Stimulated activated CD4-positive, alpha-beta T cell treated with anti-CD3 and anti-CD28 coated beads, TNF-alpha, amount 100 ng/mL, for 1 hour (primary cell): Measurements from ENCODE around the gene SPACA5.
A peak's percentile ranks its signal among the peaks of the same experiment; 100 is the strongest.
"Not testable (repeated sequence)": the region's sequence is repeated elsewhere in the genome, so short reads cannot be mapped to it uniquely, and the experiment has no call there.

Experiments used
- DNase-seq, 3 donors: peaks; one replicate each; pipeline ENCODE4 v3.0.0-alpha.2; 2020; ENCODE audit warnings: low read depth in 3 of 3, low spot score in 1 of 3

The SPACA5 gene

DNA sequence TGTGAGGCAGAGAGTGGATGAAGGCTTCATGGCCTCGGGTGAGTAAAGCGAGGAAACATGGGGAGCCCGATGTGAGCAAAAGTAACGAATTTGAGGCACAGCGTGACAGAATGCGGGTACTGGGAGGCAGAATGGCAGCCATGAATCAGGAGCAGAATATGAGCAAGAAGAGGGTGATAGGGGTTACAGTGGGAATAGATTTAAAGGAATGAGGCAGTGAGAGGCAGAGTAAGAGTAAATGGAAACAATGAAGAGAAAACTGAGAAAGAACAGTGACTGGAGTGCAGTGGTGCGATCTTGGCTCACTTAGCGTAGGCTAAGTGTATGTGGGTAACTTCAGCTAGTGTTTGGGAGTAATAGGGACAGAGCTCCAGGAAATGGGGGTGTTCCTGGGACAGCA is at the start of gene SPACA5:
Gene SPACA5, plus strand, starts transcription at position 301 of the 400 bp plus-strand sequence. CDS start 815 bp downstream, outside the sequence.
- DNase-seq, result not testable (repeated sequence)

DNA sequence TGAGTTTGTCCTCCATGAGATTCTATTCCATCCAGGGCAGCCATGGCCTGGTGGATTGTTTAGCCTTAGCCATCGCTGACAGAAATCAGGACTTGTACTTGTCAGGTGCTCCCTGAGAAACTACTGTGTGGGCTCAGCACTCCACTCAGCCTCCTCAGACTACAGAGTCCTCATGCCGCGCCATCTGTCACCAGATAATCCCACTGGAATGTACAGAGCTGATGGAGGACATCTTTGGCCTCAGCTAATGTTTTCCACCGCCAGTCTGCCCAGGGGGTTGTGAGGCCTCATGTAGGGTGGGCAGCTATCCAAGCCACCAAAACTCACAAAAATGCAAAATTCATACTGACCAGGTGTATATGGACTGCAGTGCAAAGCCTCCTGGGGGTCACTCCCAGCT is 48.6 kb upstream of the SPACA5 start:
- DNase-seq, result not testable (repeated sequence)

DNA sequence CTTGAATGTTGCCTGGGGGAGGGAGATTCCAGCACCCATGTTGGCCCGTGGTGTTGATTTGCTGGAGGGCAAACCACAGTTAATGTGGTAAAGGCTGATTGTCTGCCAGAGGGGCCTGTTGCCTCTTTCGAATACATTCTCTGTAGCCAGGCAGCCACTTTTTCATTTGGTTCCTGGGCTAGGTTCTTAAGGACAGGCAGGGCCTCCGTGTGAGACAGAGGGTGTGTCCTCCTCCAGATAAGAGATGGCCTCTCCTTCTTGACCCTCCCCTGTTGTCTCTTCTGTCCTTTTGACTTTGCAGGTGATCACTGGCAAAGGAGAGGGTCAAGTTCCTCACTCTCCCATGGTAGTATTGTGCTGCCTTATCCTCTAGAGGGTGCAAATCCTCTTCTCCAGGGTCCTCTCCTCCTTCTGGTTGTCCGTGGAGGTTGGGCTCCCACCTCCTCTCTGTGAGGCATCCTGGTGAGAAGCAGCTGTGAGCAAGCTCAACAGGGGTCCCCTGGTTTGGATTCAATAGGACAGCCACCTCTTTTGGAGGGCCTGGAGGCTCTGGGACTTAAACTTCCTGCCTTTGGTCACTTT is 47.9 kb upstream of the SPACA5 start:
- DNase-seq, result no peak

DNA sequence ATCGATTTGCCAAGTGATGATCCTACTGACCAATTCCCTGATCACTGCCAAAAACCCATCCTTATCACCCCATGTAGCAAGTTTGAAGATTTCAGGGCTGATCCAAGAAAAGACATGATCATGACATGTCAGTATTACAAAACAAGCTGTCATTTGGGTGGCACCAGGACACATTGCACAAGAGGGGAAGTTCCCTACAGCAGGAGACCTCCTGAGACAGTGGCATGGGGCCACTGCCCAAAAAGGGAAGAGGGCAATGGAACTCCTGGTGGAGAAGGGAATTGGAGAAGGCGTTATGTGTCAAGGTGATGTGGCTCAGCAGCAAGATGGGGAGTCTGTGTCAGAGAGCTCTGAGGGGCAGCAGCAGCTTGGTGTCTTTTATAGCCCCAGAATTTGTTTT is 46.4 kb upstream of the SPACA5 start:
- no peak for DNase-seq

DNA sequence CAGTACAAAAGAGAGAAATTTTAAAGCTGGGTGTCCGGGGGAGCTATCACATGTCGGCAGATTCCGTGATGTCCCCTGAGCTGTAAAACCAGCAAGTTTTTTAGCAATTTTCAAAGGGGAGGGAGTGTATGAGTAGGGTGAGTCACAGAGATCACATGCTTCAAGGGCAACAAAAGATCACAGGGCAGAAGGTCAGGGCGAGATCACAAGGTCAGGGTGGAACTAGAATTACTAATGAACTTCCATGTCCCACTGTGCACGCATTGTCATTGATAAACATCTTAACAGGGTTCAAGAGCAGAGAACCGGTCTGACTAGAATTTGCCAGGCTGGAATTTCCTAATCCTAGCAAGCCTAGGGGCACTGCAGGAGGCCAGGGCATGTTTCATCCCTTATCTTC is 45.0 kb upstream of the SPACA5 start:
- DNase-seq, result not testable (repeated sequence)

DNA sequence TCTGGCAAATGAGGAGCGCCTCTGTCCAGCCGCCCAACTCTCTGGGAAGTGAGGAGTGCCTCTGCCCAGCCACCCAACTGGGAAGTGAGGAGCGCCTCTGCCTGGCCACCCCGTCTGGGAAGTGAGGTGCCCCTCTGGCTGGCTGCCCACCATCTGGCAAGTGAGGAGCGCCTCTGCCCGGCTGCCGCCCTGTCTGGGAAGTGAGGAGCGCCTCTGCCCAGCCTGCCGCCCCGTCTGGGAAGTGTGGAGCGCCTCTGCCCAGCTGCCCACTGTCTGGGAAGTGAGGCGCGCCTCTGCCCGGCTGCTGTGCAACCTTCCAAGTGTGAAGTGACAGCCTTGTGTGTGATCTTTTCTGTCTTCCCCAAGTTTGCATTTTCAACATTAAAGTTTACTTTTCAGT is 41.3 kb upstream of the SPACA5 start:
- DNase-seq, result not testable (repeated sequence)

DNA sequence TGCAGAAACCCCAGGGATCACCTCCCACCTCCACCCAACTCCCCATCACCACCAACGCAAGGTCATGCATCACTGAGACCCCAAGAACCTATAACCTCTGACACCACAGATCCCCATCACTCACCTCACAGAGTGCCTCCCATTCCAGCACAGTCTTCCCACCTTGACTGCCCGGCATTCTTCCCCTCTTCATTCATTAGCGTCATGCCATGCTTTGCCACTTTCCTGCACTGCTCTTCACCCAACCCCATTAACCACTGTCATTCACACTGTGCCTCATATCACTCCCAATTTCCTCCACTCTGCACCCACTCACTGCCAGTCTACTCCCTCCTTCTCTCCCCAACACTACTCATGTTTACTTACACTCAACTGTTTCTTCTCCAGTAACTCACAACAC is 33.6 kb upstream of the SPACA5 start:
- DNase-seq, result no peak

DNA sequence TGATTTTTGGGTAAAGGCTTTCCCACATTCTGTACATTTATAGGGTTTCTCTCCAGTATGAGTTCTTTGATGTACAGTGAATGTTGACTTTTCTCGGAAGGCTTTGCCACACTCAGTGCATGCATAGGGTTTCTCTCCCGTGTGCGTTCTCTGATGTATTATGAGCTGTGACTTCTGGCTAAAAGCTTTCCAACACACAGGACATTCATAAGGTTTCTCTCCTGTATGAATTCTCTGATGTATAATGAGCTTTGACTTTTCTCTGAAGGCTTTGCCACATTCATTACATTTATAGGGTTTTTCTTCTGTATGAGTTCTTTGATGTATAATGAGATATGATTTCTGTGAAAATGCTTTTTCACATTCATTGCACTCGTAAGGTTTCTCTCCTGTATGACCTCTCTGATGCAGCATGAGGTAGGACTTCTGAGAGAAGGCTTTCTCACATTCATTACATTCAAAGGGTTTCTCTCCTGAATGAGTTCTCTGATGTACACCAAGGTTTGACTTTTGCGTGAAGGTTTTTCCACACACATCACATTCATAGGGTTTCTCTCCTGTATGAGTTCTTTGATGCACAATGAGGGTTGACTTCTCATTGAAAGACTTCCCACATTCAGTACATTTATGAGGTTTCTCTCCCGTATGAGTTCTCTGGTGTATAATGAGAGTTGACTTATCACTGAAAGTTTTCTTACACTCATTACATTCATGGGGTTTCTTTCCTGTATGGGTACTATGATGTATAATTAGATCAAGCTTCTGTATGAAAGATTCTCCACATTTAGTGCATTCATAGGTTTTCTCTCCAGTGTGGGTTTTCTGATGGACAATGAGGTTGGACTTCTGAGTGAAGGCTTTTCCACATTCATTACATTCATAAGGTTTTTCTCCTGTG is 30.3 kb upstream of the SPACA5 start:
- DNase-seq, result no peak

DNA sequence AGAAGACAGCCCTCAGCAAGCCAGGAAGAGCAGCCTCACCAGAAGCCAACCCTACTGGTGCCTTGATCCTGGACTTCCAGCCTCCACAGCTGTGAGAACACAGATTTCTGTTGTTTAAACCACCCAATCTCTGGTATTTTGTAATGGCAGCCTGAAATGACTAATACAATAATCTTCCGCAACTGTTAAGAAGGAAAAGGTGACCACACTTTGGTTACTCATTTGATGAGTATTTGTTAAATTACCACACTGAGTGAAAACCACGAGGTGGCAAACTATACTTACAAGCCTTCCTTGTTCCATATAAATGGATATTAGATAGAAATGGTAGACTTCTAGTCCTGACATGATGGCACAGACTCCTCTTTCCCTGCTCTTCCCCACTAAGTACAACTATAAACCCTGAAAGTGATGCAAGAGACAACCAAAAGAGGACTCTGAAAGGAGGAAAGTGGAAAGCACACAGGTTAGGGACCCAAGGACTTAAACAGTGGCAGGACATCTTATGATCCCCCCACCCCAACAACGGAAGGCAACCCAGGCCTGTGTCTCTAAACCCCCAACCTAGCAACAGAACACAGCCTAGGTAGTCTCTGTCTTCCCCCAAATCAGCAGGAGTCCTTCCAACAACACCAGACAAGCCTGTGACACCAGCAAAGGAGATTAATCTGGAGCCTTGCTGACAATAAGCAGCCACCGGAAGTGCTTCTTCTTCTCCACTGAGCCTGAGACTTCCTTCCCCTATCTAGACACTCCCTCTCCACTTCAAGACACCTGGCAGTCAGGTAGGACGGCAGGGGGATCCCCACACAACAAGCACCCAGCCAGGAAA is 15.3 kb upstream of the SPACA5 start:
- no peak for DNase-seq

DNA sequence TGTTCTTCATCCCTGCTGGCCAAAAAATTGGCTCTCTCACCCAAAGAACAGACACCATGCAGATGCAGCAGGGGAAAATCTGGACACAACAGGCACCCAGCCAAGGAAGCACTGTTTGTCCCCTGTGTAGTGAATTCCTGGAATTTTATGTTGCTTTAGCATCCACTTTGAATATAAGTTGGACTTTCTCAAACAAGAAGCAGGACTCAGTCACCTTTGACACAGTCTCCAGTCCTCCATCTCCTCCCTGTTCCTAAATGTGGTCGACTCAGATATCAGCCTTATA is 14.8 kb upstream of the SPACA5 start:
- DNase-seq, result no peak

DNA sequence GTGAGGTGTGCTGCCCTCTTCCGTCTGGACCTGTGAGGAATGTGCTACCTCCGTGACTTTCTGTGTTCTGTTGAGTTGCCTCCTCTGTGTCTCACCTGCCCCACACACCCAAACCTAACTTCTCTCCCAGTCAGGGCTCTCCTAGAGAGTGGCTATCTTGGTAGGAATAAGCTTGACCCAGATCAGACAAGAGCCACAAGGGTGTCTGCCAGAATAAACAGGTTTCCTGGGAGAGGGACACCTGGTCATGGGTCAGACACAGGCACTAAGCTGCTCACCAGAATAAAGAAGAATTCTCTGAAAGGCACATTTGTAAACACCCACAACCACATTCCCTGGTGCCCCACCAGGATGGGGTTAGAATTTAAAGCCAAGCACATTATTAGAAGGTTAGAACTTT is 14.1 kb upstream of the SPACA5 start:
- no peak for DNase-seq

DNA sequence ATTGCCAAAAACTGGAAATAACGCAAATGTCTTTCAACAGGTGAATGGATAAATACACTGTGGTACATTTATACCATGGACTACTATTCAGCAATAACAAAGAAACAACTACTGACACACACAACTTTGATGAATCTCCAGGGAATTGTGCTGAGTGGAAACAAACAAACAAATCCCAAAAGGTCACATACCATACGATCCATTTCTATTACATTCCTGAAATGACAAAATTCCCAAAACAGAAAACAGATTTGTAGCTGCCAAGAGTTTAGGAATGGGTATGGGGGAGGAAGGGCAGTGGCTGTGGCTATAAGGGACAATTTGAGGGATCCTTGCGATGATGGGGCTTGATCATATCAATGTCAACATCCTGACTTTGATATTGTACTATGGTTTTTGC is 5.5 kb upstream of the SPACA5 start:
- no peak for DNase-seq

DNA sequence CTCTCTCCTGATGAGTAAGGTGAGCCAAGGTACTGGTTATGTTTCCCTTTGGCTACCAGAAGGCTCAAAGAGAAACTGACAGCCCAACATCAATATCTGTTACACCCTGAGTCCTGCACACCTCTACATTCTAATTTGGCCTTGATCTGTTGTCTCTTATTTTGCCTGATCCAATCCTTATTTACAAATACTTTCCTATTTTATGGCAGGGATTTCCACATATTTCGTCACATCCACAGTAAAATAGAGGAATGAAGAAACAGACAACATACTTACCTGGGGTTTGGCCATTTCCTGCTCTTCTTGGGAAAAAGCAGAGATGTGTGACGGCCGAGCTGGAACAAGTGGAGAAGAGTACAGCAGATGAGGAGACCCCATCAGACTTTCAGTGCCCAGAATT is 4.5 kb upstream of the SPACA5 start:
- no peak for DNase-seq

DNA sequence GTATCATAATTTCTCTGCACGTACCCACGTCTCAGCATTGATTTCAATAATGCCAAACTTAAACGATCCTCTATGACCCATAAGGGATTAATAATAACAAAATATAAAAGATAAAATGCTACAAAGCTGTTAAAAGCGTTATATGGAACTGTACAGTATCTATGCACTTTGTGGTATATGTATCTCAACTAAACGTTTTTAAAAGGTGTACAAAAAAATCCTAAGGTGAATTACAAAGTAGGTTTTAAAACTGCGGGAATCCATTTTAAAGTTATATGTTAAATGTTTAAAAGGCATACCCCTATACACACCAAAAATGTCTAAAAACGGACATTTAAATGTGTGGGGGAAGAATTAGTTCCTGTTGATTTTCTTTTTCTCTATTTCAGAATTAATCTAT is 3.9 kb upstream of the SPACA5 start:
- no peak for DNase-seq

DNA sequence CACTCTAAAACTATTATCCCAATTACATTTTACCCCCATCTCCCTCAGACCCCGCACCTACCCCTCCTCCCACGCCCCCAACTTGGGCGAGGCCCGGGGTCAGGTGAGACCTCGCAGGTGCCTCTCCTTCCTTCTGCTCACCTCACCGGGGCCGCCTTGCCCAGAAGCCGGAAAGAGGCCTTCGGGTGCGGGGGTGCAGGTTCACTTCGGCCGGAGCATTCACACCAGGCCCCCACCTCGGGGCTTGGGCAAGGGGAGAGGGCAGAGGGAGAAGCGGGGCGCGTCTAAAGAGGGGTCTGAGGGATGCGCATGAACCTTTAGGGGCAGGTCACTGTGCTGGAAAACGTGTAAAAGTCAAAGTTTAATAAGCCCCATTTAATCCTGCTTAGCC is 3.4 kb upstream of the SPACA5 start:
- DNase-seq, result no peak

DNA sequence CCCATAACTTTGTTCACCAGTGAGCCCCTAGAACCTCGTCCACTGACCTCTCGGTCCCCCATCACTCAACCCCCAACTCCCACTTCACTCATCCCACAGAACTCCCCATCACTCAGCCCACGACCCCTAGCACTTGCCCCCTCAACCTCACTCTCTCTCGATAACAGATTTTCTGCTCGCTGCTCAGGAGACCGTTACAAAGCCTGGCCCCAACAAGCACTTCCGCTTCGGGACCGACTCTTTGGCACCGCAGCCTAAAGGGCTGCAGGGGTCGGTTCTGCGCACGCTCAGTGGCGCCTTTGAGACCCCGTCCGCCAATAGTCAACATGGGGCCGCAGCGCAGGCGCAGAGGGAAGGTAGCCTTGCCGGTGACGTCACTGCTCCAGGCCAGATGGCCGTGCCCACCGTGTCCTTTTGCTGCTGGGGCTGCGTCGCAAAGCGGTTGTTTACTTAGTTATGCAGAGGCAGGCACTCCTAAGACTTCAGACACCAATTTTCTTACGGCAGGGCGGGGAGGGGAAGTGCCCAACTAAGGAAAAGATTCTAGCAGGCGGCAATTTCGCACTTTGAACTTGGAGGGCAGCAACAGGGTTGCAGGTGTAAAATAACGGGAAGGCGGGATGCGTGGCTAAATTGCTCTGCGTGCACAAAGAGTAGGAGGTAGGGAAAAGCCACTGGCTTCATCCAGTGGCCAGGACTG is 2.9 kb upstream of the SPACA5 start, which contains the start of gene ZNF182:
Gene ZNF182, minus strand, starts transcription at position 232 of the 700 bp plus-strand sequence. CDS start 1,380 bp downstream, outside the sequence.
- peak; percentile 76 to 82 (median 78) for DNase-seq

DNA sequence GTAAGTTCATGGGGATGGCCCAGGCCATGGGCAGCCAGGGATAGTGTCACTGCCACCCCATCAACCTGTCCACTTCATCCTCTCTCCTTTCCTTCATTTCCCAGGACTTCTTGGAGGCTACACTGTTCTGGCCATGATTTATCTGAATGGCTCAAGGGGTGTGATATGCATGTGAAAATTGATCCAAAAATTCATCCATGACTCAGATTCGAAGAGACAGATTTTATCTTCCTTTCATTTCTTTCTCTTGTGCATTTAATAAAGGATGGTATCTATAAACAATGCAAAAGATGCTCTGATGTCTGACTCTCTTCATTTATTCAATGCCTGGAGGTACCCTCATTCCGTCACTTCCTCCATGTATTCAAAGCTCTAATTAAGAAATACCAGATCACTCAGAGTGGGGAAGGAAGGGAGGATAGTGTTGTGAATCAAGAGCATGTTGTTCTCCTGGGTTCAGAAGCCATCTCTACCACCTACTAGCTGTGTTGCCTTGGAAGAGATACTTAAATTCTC is 2.7 kb downstream of the SPACA5 start:
- not testable (repeated sequence) for DNase-seq

DNA sequence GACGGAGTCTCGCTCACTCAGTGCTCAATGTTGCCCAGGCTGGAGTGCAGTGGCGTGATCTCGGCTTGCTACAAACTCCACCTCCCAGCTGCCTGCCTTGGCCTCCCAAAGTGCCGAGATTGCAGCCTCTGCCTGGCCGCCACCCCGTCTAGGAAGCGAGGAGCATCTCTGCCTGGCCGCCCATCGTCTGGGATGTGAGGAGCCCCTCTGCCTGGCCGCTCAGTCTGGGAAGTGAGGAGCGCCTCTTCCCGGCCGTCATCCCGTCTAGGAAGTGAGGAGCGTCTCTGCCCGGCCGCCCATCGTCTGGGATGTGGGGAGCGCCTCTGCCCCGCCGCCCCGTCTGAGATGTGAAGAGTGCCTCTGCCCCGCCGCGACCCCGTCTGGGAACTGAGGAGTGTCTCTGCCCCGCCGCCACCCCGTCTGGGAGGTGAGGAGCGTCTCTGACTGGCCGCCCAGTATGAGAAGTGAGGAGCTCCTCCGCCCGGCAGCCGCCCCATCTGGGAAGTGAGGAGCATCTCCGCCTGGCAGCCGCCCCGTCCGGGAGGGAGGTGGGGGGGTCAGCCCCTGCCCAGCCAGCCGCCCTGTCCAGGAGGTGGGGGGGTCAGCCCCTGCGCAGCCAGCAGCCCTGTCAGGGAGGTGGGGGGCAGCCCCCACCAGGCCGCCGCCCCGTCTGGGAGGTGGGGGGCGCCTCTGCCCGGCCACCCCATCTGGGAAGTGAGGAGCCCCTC is 10.0 kb downstream of the SPACA5 start:
- not testable (repeated sequence) for DNase-seq

DNA sequence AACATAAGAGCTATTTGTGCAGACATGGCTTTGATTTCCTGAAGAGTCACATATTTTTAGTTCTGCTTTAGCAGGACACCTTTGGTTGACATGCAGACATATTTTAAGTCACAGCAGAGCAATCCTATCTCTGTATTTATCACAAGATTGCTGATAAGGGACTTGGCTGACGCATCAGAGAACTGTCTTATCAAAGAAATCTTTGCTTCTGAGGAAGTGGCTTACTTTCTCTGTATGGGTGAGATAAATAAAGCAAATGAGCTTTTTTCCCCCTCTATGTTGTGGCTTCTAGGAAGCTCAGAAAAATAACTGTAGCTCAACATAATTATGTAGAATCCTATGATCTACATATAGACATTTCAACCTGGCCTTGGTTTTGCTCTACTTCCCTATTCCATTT is 13.1 kb downstream of the SPACA5 start:
- not testable (repeated sequence) for DNase-seq

DNA sequence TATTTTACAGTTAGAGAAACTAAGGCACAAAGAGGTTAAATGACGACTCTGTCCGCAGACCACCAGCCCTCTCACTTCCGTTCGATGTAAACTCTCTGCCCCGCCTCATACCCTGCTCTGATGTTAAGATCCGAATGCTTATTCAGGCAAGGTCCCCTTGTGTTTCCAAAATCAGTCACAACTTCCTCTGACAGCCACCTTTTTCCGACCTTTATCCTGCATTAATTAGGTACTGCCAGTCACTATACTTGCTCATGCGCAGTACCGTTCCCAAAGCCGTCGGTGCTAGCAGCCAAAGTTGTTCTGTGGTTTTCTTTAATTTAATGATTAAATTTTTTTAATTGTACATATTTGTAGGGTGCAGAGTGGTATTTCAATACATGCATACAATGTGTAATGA is 13.7 kb downstream of the SPACA5 start:
- DNase-seq, result not testable (repeated sequence)
